HG02852 (cell line): ENCODE results near the gene NEMP1.
"Not testable (repeated sequence)": the region's sequence is repeated elsewhere in the genome, so short reads cannot be mapped to it uniquely, and the experiment has no call there.

Experiments
- ATAC-seq: cut with Tn5 transposase; IDR thresholded peaks from one replicate; pipeline ENCODE4 v1.9.1; 2021; ENCODE audit warnings: mild to moderate bottlenecking, moderate library complexity; ENCODE audit not compliant: unreplicated experiment

Gene NEMP1

DNA sequence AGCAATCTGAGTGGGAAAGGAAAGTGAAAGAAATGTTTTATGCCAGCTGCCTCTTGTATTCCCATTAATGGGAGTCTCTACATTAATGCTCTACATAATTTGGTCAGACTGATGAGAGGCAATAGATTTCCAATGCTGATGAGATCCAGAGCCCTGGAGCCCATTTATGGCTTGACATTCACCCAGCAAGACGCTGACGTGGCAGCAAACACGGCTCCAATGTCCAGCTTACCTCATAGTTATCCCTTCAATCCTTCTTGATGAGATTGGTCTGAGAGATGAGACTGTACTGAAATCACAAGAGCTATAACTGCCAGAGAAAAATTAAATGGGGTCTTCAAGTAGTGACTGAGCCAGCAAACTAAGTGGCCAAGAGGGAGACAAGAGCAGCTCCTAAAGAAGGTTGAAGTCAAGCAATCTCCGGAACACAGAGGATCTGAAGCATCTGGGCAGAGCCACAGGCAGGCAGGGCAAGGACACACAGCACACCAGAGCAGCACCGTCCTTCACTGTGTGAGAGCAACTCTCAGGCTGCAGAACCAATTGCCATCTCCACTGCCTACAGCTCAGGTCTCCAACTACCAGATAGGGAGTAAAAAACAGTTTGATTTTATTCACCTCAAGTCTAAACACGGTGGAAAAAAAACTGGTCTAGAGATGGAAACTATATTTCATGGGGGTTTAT is 21.4 kb downstream of the NEMP1 start:
- ATAC-seq = no peak

DNA sequence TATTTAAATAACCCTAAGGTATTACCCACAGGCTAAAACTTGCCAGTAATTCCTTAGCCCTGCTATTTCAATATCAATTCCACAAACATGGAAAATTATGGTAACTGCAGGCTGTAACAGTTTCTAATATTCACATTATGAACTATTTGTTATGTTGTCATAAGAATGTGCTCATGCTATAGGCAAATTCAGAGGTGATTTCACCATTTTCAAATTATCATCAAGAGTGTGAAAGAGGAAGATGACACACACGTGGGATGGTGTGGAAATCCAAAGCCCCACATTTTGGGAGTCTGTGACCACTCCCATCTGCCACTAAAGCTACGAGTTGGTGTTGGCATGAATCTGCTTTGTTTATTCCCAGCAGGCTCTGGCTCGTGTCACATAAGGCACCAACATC is 22.8 kb downstream of the NEMP1 start:
- ATAC-seq = no peak

GRCh38 chr12:57053901-57054300 is 24.7 kb downstream of the NEMP1 start:
- not testable (repeated sequence) for ATAC-seq

GRCh38 chr12:57053146-57053545 is 25.4 kb downstream of the NEMP1 start:
- not testable (repeated sequence) for ATAC-seq

DNA sequence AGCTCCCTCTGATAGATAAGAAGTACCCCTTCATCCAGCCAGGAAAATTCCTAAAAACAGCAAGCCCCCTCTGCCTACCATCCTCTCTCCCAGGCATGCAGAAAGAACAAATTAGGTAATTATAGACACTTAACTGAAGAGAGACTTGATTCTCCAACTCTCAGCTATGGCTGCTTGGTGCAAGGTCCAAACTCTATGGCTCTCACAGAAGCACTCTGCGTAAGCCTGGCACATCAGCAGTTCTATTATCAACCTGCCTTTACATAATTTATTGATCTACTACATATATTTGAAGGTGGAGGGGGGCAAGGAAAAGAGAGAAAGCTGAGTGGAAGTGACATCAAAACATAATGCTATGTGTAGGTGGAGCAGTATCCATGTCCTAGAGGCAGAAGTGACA is 27.6 kb downstream of the NEMP1 start:
- no peak for ATAC-seq

DNA sequence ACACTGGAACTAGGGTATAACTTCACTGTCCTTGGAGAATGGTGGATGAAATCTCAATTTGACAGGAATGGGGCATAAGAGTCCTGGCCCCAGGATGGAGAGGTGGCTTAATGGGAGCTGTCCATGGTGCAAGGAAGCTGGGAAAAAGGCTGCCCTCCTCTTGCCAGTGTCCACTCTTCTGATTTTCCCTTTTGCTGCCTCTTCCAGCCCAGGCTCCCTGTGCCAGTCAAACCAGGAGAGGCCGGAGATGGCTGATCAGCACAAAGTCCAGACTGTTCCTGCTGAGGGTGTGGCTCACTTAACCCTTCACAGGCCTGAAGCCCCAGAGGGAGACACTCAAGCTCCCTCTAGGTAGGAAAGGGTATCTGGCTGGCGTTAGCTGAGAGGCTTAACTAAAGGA is 28.7 kb downstream of the NEMP1 start, which contains the start of gene MYO1A:
MYO1A (minus strand) TSS at position 240 of the 400 bp plus-strand sequence. CDS start 1,806 bp downstream, outside the sequence.
- no peak for ATAC-seq

DNA sequence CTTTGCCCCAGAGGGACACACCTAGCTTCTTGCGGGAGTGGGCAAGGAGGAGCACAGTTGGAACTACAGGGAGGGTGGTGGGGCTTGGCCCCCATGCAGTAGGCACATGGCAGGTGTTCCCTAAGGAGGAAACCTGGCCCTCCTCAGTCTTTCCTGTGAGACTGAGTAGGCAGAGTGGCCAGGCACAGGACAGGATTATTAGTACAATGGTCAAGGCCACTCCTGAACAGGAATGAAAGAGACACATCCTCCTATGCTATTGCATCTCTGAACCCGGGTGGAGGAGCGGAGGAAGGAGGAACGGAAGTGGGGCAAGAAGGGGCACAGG is 29.5 kb downstream of the NEMP1 start:
- no peak for ATAC-seq

DNA sequence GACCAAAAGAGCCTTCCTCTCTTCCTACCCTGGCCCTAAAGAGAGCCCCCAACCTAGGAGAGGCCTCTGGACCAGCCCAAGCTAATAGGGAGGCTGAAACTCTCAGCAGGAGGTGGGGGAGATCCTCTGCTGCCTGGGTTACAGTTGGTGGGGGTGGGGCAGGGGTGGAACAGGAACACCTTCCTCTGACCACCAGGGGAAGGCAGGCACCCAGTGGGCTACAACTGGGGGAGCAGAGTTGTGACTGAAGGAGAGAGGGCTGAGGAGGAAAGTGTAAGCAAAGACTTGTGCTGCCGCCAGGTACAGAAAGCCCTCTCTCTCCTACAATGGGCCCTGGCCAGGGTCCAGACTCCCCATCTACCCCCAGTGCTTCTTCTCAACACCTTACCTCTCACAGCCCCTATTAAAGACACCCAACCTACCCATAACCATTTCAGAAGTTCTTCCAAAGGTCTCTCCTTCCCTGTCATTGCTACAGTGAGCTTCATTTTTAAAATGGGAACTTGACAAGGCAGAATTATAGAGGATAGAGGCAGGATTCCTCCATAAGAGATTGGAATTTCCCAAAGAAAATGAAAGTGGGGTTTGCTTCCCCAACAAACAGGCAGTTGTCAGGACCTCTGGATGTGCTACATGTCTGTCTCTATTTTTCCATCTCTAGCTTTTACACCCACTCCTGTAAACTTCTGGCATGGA is 30.0 kb downstream of the NEMP1 start:
- no peak for ATAC-seq

DNA sequence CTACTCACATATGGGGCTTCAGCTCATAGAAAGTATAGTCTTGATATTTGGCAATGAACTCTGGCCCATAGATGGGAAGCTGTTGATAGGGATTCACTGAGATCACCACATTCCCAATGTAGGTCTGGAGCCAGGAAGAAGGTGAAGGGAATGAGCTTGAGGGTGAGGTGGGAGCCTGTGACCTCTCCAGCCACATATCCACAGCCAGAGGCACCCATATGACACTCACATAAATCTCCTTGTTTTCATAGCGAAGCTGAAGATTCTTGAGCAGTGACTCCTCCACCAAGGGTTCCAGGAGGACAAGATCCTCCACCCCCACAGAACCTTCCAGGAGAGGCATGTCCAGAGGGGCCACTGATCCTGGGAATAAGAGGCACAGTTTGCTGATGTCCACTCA is 30.6 kb downstream of the NEMP1 start:
- no peak for ATAC-seq

GRCh38 chr12:57046947-57047890 is 31.4 kb downstream of the NEMP1 start:
- no peak for ATAC-seq

- no peak for ATAC-seq
Measured at GRCh38 chr12:57046086-57046791, 32.4 kb downstream of the NEMP1 start.

- ATAC-seq = no peak
Measured at GRCh38 chr12:57044889-57045288, 33.7 kb downstream of the NEMP1 start.

GRCh38 chr12:57044468-57044867 is 34.1 kb downstream of the NEMP1 start:
- no peak for ATAC-seq

- ATAC-seq = no peak
Measured at GRCh38 chr12:57042695-57043094, 35.9 kb downstream of the NEMP1 start.

DNA sequence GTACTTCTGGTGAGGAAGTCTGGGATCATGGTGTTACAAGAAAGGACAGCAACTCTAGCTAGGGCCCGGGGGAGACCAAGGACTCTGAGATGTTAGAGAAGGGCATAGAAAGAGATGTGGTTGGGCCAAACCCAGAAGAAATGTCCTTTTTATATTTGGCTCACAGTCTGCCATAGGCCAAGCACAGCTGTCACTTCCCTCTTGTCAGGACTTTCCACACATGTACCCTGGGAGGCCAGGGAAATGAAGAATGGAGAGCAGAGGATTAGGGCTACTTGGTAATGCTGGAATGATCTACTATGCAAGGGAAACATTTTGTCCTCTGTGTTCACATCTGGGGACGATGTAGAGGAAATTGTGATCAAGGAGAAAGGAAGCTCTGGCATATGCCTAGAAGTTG is 37.8 kb downstream of the NEMP1 start:
- ATAC-seq = no peak

GRCh38 chr12:57040211-57040610 is 38.4 kb downstream of the NEMP1 start:
- no peak for ATAC-seq

DNA sequence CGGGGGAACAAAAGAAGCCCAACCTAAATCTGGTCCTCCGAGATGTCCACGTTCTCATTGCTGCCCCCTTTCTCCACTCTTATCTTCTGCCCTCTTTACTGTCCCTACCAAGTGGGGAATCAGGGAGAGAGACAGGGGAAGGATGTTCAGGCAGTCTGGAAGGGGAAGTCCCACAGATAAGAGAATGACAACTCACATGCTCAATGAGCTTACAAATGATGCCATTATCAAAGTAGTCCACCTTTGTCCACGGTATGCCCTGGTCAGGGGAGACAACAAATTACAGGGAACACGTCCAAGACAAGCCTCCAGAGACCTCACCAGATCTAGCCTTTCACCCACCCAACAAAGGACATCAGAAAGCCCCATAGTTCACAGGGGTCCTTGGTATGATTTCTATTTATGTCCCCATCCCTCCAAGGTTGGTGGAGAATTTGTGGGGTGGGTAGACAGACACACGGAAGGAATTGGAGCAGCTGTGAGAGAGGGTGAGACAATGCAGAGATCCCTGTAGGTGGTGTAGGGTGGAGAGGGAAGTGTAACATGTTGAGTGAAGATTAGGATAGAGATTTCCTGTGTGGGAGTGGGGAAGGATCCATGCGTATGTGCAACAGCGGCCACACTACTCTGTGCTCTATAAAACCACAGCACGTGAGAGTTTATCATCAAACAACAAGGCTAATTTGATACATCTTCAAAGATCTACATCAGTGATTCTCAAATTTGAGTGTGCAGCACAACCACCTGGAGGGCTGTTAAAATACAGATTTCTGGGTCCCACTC is 39.4 kb downstream of the NEMP1 start:
- no peak for ATAC-seq

GRCh38 chr12:57037264-57037663 is 41.3 kb downstream of the NEMP1 start:
- ATAC-seq = no peak

DNA sequence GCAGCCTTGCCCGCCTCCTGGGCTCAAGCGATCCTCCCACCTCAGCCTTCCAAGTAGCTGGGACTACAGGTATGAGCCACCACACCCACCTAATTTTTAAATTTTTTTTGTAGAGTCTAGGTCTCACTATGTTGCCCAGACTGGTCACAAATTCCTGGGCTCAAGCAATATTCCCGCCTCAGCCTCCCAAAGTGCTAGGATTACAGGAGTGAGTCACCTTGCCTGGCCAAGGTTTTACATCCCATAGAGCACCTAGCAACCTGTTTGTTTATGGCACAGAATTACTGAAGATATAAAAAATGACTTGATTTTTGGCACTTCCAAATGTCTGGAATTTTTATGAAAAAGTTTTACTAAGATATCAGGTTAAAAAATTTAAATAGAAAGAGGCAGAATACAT is 45.2 kb downstream of the NEMP1 start:
- ATAC-seq = no peak

GRCh38 chr12:57031789-57032188 is 46.8 kb downstream of the NEMP1 start:
- ATAC-seq = no peak
